IPS-NIHi7 (cell line): ENCODE data around the gene SIGLEC1.

ENCODE experiments used
- DNase-seq: peaks from one replicate; pipeline ENCODE4 v3.0.0; 2012; ENCODE audit warnings: mixed read lengths; ENCODE audit errors: extremely low spot score

SIGLEC1 gene

GRCh38 chr20:3680701-3681351 lies 31.6 kb downstream of the SIGLEC1 start:
- no peak for DNase-seq

GRCh38 chr20:3679749-3680700 lies 32.4 kb downstream of the SIGLEC1 start:
- peak; percentile 47 for DNase-seq

- DNase-seq: no peak
These were observed 33.3 kb downstream of the SIGLEC1 start for GRCh38 chr20:3678856-3679720.

- no peak for DNase-seq
These were observed 34.2 kb downstream of the SIGLEC1 start for GRCh38 chr20:3678198-3678597.

- no peak for DNase-seq
These were observed 34.7 kb downstream of the SIGLEC1 start for GRCh38 chr20:3677733-3678132.

- no peak for DNase-seq
These were observed 37.2 kb downstream of the SIGLEC1 start for GRCh38 chr20:3674995-3675900.

- no peak for DNase-seq
These were observed 38.0 kb downstream of the SIGLEC1 start for GRCh38 chr20:3674447-3674846.

GRCh38 chr20:3673221-3674070 lies 39.0 kb downstream of the SIGLEC1 start:
- no peak for DNase-seq

- DNase-seq: no peak
These were observed 39.7 kb downstream of the SIGLEC1 start for GRCh38 chr20:3672547-3673171.

GRCh38 chr20:3671986-3672546 lies 40.3 kb downstream of the SIGLEC1 start:
- no peak for DNase-seq

- DNase-seq: no peak
These were observed 41.5 kb downstream of the SIGLEC1 start for GRCh38 chr20:3670945-3671344.

- no peak for DNase-seq
These were observed 41.9 kb downstream of the SIGLEC1 start for GRCh38 chr20:3670511-3670910.

- no peak for DNase-seq
These were observed 42.6 kb downstream of the SIGLEC1 start for GRCh38 chr20:3669710-3670367.

- no peak for DNase-seq
These were observed 44.9 kb downstream of the SIGLEC1 start for GRCh38 chr20:3667434-3668037.

- DNase-seq: no peak
These were observed 48.5 kb downstream of the SIGLEC1 start for GRCh38 chr20:3663858-3664257.

- peak; percentile 79 for DNase-seq
These were observed 49.2 kb downstream of the SIGLEC1 start, which contains the start of gene GFRA4 for GRCh38 chr20:3663031-3663701. Gene GFRA4 (minus strand): TSS chr20:3663399. CDS start chr20:3663399, 0 bp downstream.
